PC-3 (cell line): ENCODE results near the gene C1orf21. TPM values are rescaled to one million over a fixed set of nuclear protein-coding genes. Genes with fewer than 3 reads are reported as not detected.

ENCODE experiments used
- ATAC-seq: fragments of 200-7000 bp; cut with Tn5 transposase; 2 replicates; pipeline ENCODE4 v1.9.1; 2020; ENCODE audit warnings: mild to moderate bottlenecking, moderate library complexity
- BruUV-seq: library from RNA; stranded (reverse); fragments of 400-500 nt; replicated peaks from 2 replicates; lab custom pipeline; 2021; lab: Mats Ljungman, UMichigan
- CTCF ChIA-PET: fragments of 300-600 bp; sonication (Branson Sonifier 250); formaldehyde crosslinking; loops from one replicate; lab custom pipeline; 2022; ENCODE audit warnings: antibody characterized with exemption; lab: Charles Lee
- POLR2A ChIA-PET: fragments of 300-600 bp; sonication (Branson Sonifier 250); formaldehyde crosslinking; loops from one replicate; lab custom pipeline; 2022; ENCODE audit warnings: antibody characterized with exemption; ENCODE audit not compliant: unreplicated experiment; lab: Charles Lee
- DNase-seq: peaks from one replicate; pipeline ENCODE4 v3.0.0-alpha.2; 2015
- H2AFZ ChIP-seq: fragments of 300-600 bp; sonication (generic); 2 replicates; pipeline ENCODE4 v1.6.0; 2016; ENCODE audit warnings: antibody characterized with exemption, low read length
- H3F3A ChIP-seq: fragments of 300-600 bp; sonication (generic); one replicate; pipeline ENCODE4 v1.6.0; 2017; ENCODE audit warnings: antibody characterized with exemption, low read length, control low read depth, mild to moderate bottlenecking; ENCODE audit not compliant: unreplicated experiment
- H3K27ac ChIP-seq: fragments of 300-600 bp; sonication (generic); 2 replicates; pipeline ENCODE4 v1.5.1; 2016; ENCODE audit warnings: mild to moderate bottlenecking, low read length
- H3K27me3 ChIP-seq: fragments of 300-600 bp; sonication (generic); 2 replicates; pipeline ENCODE4 v1.6.1; 2016; ENCODE audit warnings: low read length, mixed read lengths
- H3K36me3 ChIP-seq: fragments of 300-600 bp; sonication (generic); 2 replicates; pipeline ENCODE4 v1.6.1; 2016; ENCODE audit warnings: low read depth, mixed run types, low read length, mixed read lengths
- H3K4me1 ChIP-seq: fragments of 300-600 bp; sonication (generic); 2 replicates; pipeline ENCODE4 v1.5.1; 2016; ENCODE audit warnings: low read length; ENCODE audit not compliant: insufficient read depth
- H3K4me2 ChIP-seq: fragments of 300-600 bp; sonication (generic); 2 replicates; pipeline ENCODE4 v1.6.0; 2016; ENCODE audit warnings: low read length
- H3K4me3 ChIP-seq: fragments of 300-600 bp; sonication (generic); 2 replicates; pipeline ENCODE4 v1.5.1; 2016; ENCODE audit warnings: mild to moderate bottlenecking, low read length, mixed read lengths
- H3K79me2 ChIP-seq: fragments of 300-600 bp; sonication (generic); 2 replicates; pipeline ENCODE4 v1.6.1; 2017; ENCODE audit warnings: low read length, mixed read lengths
- H3K9ac ChIP-seq: fragments of 300-600 bp; sonication (generic); 2 replicates; pipeline ENCODE4 v1.6.0; 2016; ENCODE audit warnings: mild to moderate bottlenecking, low read length
- H3K9me2 ChIP-seq: fragments of 300-600 bp; sonication (generic); replicated peaks from 2 replicates; pipeline ENCODE4 v1.6.1; 2016; ENCODE audit warnings: mixed run types, low read length, mixed read lengths
- H3K9me3 ChIP-seq: fragments of 300-600 bp; sonication (generic); 2 replicates; pipeline ENCODE4 v1.6.1; 2016; ENCODE audit warnings: low read length, mixed read lengths
- H4K20me1 ChIP-seq: fragments of 300-600 bp; sonication (generic); 2 replicates; pipeline ENCODE4 v1.6.1; 2016; ENCODE audit warnings: low read length, mixed read lengths
- EZH2 ChIP-seq: fragments of 300-600 bp; sonication (generic); IDR thresholded peaks from one replicate; pipeline ENCODE4 v1.6.1; 2017; ENCODE audit warnings: antibody characterized with exemption, mild to moderate bottlenecking, low read length; ENCODE audit not compliant: unreplicated experiment
- EZH2phosphoT487 ChIP-seq: fragments of 300-600 bp; sonication (generic); IDR thresholded peaks from 2 replicates; pipeline ENCODE4 v1.6.1; 2018; ENCODE audit warnings: mild to moderate bottlenecking, antibody characterized with exemption, low read length, borderline replicate concordance
- intact Hi-C: fragments of 100-400 bp; cut with micrococcal nuclease; formaldehyde crosslinking; loops from 2 replicates; pipeline ENCODE4 v1.9.0; 2023
- total RNA-seq: library from RNA; depleted of rRNA; stranded (reverse); fragments of >200 nt; gene quantifications from 2 replicates; pipeline ENCODE4 v1.2.3, GENCODE V29; 2014
- TF ChIP-seq, protein P1 (sequence below): fragments of 300-600 bp; sonication (generic); conservative IDR thresholded peaks from 2 replicates; pipeline ENCODE4 v1.5.1; 2017; ENCODE audit warnings: antibody characterized with exemption, low read depth, mild to moderate bottlenecking, low read length

Gene C1orf21
- total RNA-seq, 1 experiment from 2014 or later = 1.3 TPM

DNA sequence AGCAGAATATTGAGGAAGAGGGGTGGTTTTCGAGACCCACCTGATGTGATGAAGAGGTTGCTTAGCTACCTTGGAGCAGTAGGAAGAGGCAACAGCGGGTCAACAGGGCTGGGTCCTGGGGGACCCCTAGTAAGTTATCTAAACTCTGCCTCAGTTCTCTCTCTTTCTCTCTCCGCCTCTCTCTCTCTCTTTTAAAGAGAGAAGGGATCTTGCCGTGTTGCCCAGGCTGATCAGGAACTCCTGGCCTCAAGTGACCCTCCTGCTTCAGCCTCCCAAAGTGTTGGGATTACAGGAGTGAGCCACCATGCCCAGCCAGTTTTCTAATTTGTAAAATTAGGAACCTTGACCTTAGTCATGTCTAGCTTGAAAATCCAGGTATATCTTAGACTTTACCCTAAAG, 77.9 kb downstream of the C1orf21 start:
- intact Hi-C loops = no loop called here
- POLR2A ChIA-PET = no interaction called here

DNA sequence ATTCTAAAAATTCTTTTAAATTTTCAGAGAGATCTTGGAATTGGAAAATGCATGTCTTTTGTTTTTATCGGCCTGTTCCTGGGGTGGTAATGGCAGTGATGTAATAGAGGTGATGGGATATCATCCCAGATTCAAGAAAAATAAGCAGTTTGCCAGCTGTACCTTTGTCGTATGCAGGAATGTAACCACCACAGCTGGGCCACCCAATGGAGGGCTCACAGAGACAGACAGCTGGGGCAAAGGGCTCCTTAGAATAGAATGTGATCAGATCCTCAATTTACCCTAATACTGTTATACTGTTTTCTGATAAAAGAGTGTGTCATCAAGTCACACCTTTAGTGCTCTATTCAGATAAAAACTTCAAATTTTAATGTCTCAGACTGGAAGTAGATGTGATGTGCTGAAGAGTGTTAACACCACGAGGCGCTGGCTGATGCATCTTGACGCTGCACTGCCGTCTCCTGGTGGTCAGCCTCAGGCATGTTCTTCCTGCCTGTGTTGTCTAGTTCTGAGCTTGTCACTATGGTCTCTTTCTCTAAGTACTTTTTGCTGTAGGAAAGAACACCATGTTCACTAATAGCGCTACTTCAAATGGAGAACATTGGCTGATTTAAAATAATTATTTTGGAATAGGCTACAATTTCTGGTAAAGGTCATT, 78.8 kb downstream of the C1orf21 start:
- Histone ChIP-seq H3K27ac (no peak overlapping the region), H3K9ac (no peak overlapping the region), H3K9me2 (no peaks in the 10 kb centered on the region), H4K20me1 (no peaks in the 10 kb centered on the region), H3K4me3 (no peak overlapping the region), H3K79me2 (no peaks in the 10 kb centered on the region), H3K4me1 (no peaks in the 10 kb centered on the region), H3K27me3 (no peaks in the 10 kb centered on the region), H3K9me3 (no peaks in the 10 kb centered on the region), H3K36me3 (no peaks in the 10 kb centered on the region), H3K4me2 (no peak overlapping the region), H3F3A (no peaks in the 10 kb centered on the region), H2AFZ (no peak overlapping the region)
- no TSS peak for BruUV-seq
- no peak for ATAC-seq
- ChIA-PET POLR2A (no interaction called here), CTCF (no interaction called here)
- TF ChIP-seq, protein P1, sequence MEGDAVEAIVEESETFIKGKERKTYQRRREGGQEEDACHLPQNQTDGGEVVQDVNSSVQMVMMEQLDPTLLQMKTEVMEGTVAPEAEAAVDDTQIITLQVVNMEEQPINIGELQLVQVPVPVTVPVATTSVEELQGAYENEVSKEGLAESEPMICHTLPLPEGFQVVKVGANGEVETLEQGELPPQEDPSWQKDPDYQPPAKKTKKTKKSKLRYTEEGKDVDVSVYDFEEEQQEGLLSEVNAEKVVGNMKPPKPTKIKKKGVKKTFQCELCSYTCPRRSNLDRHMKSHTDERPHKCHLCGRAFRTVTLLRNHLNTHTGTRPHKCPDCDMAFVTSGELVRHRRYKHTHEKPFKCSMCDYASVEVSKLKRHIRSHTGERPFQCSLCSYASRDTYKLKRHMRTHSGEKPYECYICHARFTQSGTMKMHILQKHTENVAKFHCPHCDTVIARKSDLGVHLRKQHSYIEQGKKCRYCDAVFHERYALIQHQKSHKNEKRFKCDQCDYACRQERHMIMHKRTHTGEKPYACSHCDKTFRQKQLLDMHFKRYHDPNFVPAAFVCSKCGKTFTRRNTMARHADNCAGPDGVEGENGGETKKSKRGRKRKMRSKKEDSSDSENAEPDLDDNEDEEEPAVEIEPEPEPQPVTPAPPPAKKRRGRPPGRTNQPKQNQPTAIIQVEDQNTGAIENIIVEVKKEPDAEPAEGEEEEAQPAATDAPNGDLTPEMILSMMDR = no peak
- DNase-seq = no peak
- intact Hi-C loops = no loop called here

More for the DNA sequence above, 77.9 kb downstream of the C1orf21 start:
- BruUV-seq = no TSS peak
- no peak overlapping the region for H3K9ac ChIP-seq
- H3K4me1 ChIP-seq = no peaks in the 10 kb centered on the region
- H3K36me3 ChIP-seq = no peaks in the 10 kb centered on the region
- no peaks in the 10 kb centered on the region for H3K9me3 ChIP-seq
- no peaks in the 10 kb centered on the region for H4K20me1 ChIP-seq
- H3F3A ChIP-seq = no peaks in the 10 kb centered on the region
- H3K27me3 ChIP-seq = no peaks in the 10 kb centered on the region
- H3K27ac ChIP-seq = no peak overlapping the region
- H3K79me2 ChIP-seq = no peaks in the 10 kb centered on the region
- no peak for DNase-seq
- no peak for ATAC-seq
- no peak overlapping the region for H3K4me3 ChIP-seq
- H2AFZ ChIP-seq = no peak overlapping the region
- TF ChIP-seq, protein P1 = no peak
- TF ChIP-seq EZH2phosphoT487 (no peak), EZH2 (no peak)
- CTCF ChIA-PET = no interaction called here
- H3K9me2 ChIP-seq = no peaks in the 10 kb centered on the region
- H3K4me2 ChIP-seq = no peak overlapping the region

DNA sequence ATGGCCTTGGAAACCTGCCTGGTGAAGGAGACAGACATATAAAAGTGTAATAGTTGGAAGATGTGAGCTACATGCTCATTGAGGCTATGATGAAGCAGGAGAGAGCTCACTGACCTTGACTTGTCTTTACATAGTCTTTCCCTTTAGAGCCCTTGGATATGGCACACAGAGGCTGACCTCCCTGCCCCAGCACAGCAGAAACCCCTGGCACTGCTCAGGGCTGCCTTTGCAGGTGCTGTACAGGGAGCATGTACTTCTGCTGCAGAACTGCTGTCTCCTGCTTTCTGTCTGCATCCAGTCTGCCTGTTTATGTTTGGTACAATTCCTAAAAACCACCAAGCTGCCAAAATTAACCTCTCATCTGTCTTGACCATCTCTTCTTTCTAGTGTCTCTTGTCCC, 80.5 kb downstream of the C1orf21 start:
- no peak overlapping the region for H3K4me3 ChIP-seq
- H3K9ac ChIP-seq = no peak overlapping the region
- ATAC-seq = no peak
- no peaks in the 10 kb centered on the region for H3F3A ChIP-seq
- no peaks in the 10 kb centered on the region for H3K9me3 ChIP-seq
- no peak overlapping the region for H3K27ac ChIP-seq
- no peak overlapping the region for H2AFZ ChIP-seq
- no peak overlapping the region for H3K4me2 ChIP-seq
- intact Hi-C loops = no loop called here
- TF ChIP-seq EZH2phosphoT487 (no peak), EZH2 (no peak)
- no peaks in the 10 kb centered on the region for H3K27me3 ChIP-seq
- no peaks in the 10 kb centered on the region for H3K4me1 ChIP-seq
- no peak for DNase-seq
- POLR2A ChIA-PET = no interaction called here
- H3K79me2 ChIP-seq = no peaks in the 10 kb centered on the region
- BruUV-seq = no TSS peak
- H3K9me2 ChIP-seq = no peaks in the 10 kb centered on the region
- CTCF ChIA-PET = no interaction called here
- no peaks in the 10 kb centered on the region for H4K20me1 ChIP-seq
- H3K36me3 ChIP-seq = no peaks in the 10 kb centered on the region
